Measurements from ENCODE around the gene CACNA1D. TPM values are rescaled to one million over a fixed set of nuclear protein-coding genes. Genes with fewer than 3 reads are reported as not detected.
A peak's percentile ranks its signal among the peaks of the same experiment; 100 is the strongest.

CACNA1D gene
- total and polyA plus RNA-seq, 8 donors: 5.3 to 22.8 (median 11.6) TPM

DNA sequence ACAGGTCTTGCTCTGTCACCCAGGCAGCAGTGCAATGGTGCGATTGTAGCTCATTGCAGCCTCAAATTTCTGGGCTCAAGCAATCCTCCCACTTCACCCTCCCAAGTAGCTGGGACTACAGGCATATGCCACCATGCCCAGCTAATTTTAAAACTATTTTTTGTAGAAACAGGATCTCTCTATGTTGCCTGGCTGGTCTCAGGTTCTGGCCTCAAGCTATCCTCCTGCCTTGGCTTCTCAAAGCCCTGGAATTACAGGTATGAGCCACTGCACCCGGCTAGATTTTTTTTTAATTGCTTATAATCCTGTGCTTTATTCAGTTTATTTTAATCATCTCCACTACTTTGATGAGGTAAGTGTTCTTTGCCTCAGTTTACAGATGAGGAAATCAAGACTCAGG, 195.3 kb downstream of the CACNA1D start:
- no peak overlapping the region for H3K4me3 ChIP-seq
- no peak overlapping the region for H3K27ac ChIP-seq
- no peaks in the 10 kb centered on the region for H3K36me3 ChIP-seq
- H3K4me1 ChIP-seq: no peaks in the 10 kb centered on the region
- intact Hi-C loops (cut with DNase I): no loop called here
- H3K9me3 ChIP-seq: no peaks in the 10 kb centered on the region
- no peak for DNase-seq
- no peak for ATAC-seq
- peaks cover 0 to 3% (median 0%) of the 10 kb centered on the region in 4 donors for H3K27me3 ChIP-seq
- TF ChIP-seq, protein P1, sequence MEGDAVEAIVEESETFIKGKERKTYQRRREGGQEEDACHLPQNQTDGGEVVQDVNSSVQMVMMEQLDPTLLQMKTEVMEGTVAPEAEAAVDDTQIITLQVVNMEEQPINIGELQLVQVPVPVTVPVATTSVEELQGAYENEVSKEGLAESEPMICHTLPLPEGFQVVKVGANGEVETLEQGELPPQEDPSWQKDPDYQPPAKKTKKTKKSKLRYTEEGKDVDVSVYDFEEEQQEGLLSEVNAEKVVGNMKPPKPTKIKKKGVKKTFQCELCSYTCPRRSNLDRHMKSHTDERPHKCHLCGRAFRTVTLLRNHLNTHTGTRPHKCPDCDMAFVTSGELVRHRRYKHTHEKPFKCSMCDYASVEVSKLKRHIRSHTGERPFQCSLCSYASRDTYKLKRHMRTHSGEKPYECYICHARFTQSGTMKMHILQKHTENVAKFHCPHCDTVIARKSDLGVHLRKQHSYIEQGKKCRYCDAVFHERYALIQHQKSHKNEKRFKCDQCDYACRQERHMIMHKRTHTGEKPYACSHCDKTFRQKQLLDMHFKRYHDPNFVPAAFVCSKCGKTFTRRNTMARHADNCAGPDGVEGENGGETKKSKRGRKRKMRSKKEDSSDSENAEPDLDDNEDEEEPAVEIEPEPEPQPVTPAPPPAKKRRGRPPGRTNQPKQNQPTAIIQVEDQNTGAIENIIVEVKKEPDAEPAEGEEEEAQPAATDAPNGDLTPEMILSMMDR (IDR thresholded peaks at IDR 0.05): no peak
- FAIRE-seq: no peak
- 80% methylated on average over 2 of the region's 2 CpGs for WGBS, 2 donors

GRCh38 chr3:53690521-53690920, 196.1 kb downstream of the CACNA1D start:
- Histone ChIP-seq H3K4me3 (no peak overlapping the region), H3K4me1 (no peaks in the 10 kb centered on the region), H3K36me3 (no peaks in the 10 kb centered on the region), H3K9me3 (no peaks in the 10 kb centered on the region), H3K27ac (no peak overlapping the region), H3K27me3 (no peaks in the 10 kb centered on the region)
- WGBS, 2 donors: 80 to 87% methylated on average over 7 of the region's 7 CpGs
- no peak for ATAC-seq
- DNase-seq: no peak
- intact Hi-C loops (cut with DNase I): no loop called here
- TF ChIP-seq, protein P1 (IDR thresholded peaks at IDR 0.05): no peak
- FAIRE-seq: no peak

- H3K36me3 ChIP-seq: no peaks in the 10 kb centered on the region
- H3K27me3 ChIP-seq: no peaks in the 10 kb centered on the region
- WGBS, 2 donors: 95% methylated on average over 2 of the region's 2 CpGs
- FAIRE-seq (peak; percentile 99), DNase-seq (no peak), ATAC-seq (no peak)
- H3K4me3 ChIP-seq: no peak overlapping the region
- no peaks in the 10 kb centered on the region for H3K4me1 ChIP-seq
- no peak overlapping the region for H3K27ac ChIP-seq
- TF ChIP-seq, protein P1 (IDR thresholded peaks at IDR 0.05): no peak
- H3K9me3 ChIP-seq: no peaks in the 10 kb centered on the region
- intact Hi-C loops (cut with DNase I): no loop called here
Measured at GRCh38 chr3:53691349-53691748, 196.9 kb downstream of the CACNA1D start.

GRCh38 chr3:53691885-53692284, 197.5 kb downstream of the CACNA1D start:
- intact Hi-C loops (cut with DNase I): no loop called here
- no peaks in the 10 kb centered on the region for H3K27me3 ChIP-seq
- H3K4me3 ChIP-seq: no peak overlapping the region
- no peaks in the 10 kb centered on the region for H3K4me1 ChIP-seq
- no peak overlapping the region for H3K27ac ChIP-seq
- DNase-seq: no peak
- no peaks in the 10 kb centered on the region for H3K36me3 ChIP-seq
- no peak for FAIRE-seq
- WGBS, 2 donors: 32 to 33% methylated on average over 3 of the region's 3 CpGs
- no peak for ATAC-seq
- TF ChIP-seq, protein P1 (IDR thresholded peaks at IDR 0.05): no peak
- no peaks in the 10 kb centered on the region for H3K9me3 ChIP-seq

- no peak overlapping the region for H3K4me3 ChIP-seq
- H3K27ac ChIP-seq: no peak overlapping the region
- no peak for ATAC-seq
- intact Hi-C loops (cut with DNase I): no loop called here
- no peak for DNase-seq
- TF ChIP-seq, protein P1 (IDR thresholded peaks at IDR 0.05): no peak
- no peaks in the 10 kb centered on the region for H3K9me3 ChIP-seq
- no peaks in the 10 kb centered on the region for H3K36me3 ChIP-seq
- no peaks in the 10 kb centered on the region for H3K27me3 ChIP-seq
- FAIRE-seq: no peak
- H3K4me1 ChIP-seq: no peaks in the 10 kb centered on the region
- 75 to 78% methylated on average over 2 of the region's 2 CpGs for WGBS, 2 donors
Measured at GRCh38 chr3:53693451-53693850, 199.0 kb downstream of the CACNA1D start.
